ENCODE data around the gene RERE. TPM values are rescaled to one million over a fixed set of nuclear protein-coding genes. Genes with fewer than 3 reads are reported as not detected.

Gene RERE
- total and polyA plus RNA-seq, 2 experiments from 2014 or later = 148 to 170 TPM

GRCh38 chr1:8465692-8466091, 351.7 kb downstream of the RERE start:
- DNase-seq (ENCODE audit: low spot score) (no peak), ATAC-seq (peak; percentile 19)
- H3K4me1 Mint-ChIP-seq = peaks cover 62% of the 10 kb centered on the region
- Histone ChIP-seq H2AFZ (no peak overlapping the region), H3K79me2 (replicated peaks; ENCODE audit: insufficient read depth) (peaks cover 29% of the 10 kb centered on the region; the same call in 1 of the 2 replicates), H4K20me1 (replicated peaks; ENCODE audit: insufficient read depth) (no peaks in the 10 kb centered on the region), H3K4me2 (no peak overlapping the region), H3F3A (replicated peaks; ENCODE audit: low read depth) (no peaks in the 10 kb centered on the region; the same call in 1 of the 2 replicates), H3K27me3 (ENCODE audit: insufficient read depth) (no peaks in the 10 kb centered on the region), H3K4me3 (no peak overlapping the region), H3K4me1 (ENCODE audit: insufficient read depth) (peaks cover 56% of the 10 kb centered on the region), H3K9me2 (ENCODE audit: insufficient read depth) (no peaks in the 10 kb centered on the region), H3K36me3 (ENCODE audit: insufficient read depth) (no peaks in the 10 kb centered on the region), H3K27ac (ENCODE audit: low read depth) (peak overlapping the region; percentile 79)
- H3K27ac Mint-ChIP-seq = peak overlapping the region; percentile 63
- TF ChIP-seq, protein P1, sequence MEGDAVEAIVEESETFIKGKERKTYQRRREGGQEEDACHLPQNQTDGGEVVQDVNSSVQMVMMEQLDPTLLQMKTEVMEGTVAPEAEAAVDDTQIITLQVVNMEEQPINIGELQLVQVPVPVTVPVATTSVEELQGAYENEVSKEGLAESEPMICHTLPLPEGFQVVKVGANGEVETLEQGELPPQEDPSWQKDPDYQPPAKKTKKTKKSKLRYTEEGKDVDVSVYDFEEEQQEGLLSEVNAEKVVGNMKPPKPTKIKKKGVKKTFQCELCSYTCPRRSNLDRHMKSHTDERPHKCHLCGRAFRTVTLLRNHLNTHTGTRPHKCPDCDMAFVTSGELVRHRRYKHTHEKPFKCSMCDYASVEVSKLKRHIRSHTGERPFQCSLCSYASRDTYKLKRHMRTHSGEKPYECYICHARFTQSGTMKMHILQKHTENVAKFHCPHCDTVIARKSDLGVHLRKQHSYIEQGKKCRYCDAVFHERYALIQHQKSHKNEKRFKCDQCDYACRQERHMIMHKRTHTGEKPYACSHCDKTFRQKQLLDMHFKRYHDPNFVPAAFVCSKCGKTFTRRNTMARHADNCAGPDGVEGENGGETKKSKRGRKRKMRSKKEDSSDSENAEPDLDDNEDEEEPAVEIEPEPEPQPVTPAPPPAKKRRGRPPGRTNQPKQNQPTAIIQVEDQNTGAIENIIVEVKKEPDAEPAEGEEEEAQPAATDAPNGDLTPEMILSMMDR (conservative IDR thresholded peaks at IDR 0.05; ENCODE audit: low read depth in 2 of 2) = no peak
- TF ChIP-seq EZH2 (IDR thresholded peaks at IDR 0.05; ENCODE audit: low read depth, unreplicated experiment) = no peak
- H3K4me3 Mint-ChIP-seq = no peak overlapping the region
- peaks cover 6% of the 10 kb centered on the region; the same call in 2 of the 3 replicates for H3K36me3 Mint-ChIP-seq (ENCODE audit: low read depth)
- peaks cover 6% of the 10 kb centered on the region for H3K27me3 Mint-ChIP-seq (ENCODE audit: insufficient read depth, low read depth, poor library complexity)
- no peaks in the 10 kb centered on the region for H3K9me3 Mint-ChIP-seq

DNA sequence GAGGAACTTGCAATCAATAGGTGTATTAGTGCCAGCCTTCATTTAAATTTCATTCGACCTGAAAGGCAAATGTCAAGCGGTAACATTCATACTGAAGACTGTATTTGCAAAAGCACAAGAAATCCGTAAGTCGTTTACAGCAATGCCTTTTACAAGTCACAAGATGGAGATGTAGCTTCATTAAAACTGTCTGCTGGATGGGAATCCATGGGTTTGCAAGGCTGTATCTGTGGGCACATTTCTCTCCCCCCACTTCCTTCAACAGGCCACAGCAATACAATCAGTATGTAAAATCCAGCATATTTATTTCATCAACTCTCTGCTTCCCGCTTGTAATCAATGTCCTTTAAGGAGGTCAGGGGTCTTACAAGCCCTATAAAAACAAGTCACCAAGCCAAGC, 352.4 kb downstream of the RERE start:
- peak overlapping the region; percentile 29; the same call in 1 of the 2 replicates for H3K27ac Mint-ChIP-seq

More for the DNA sequence above, 352.4 kb downstream of the RERE start:
- DNase-seq (ENCODE audit: low spot score) (no peak), ATAC-seq (no peak)
- Histone ChIP-seq H3K9me2 (ENCODE audit: insufficient read depth) (no peaks in the 10 kb centered on the region), H3K4me3 (no peak overlapping the region), H3K27me3 (ENCODE audit: insufficient read depth) (no peaks in the 10 kb centered on the region), H3K27ac (ENCODE audit: low read depth) (peak overlapping the region; percentile 90; the same call in 1 of the 2 replicates), H3K79me2 (replicated peaks; ENCODE audit: insufficient read depth) (peaks cover 26% of the 10 kb centered on the region; the same call in 1 of the 2 replicates), H3F3A (replicated peaks; ENCODE audit: low read depth) (no peaks in the 10 kb centered on the region; the same call in 1 of the 2 replicates), H3K36me3 (ENCODE audit: insufficient read depth) (no peaks in the 10 kb centered on the region), H4K20me1 (replicated peaks; ENCODE audit: insufficient read depth) (no peaks in the 10 kb centered on the region), H3K4me2 (peak overlapping the region; percentile 49), H3K4me1 (ENCODE audit: insufficient read depth) (peaks cover 56% of the 10 kb centered on the region), H2AFZ (no peak overlapping the region)
- H3K36me3 Mint-ChIP-seq (ENCODE audit: low read depth) = peaks cover 6% of the 10 kb centered on the region; the same call in 2 of the 3 replicates
- no peak overlapping the region; the same call in 2 of the 3 replicates for H3K4me3 Mint-ChIP-seq
- peaks cover 6% of the 10 kb centered on the region for H3K27me3 Mint-ChIP-seq (ENCODE audit: insufficient read depth, low read depth, poor library complexity)
- H3K4me1 Mint-ChIP-seq = peaks cover 66% of the 10 kb centered on the region
- TF ChIP-seq ZNF331 (CRISPR knock-in tag; IDR thresholded peaks at IDR 0.05; ENCODE audit: low read depth) = no peak
- TF ChIP-seq, protein P2, sequence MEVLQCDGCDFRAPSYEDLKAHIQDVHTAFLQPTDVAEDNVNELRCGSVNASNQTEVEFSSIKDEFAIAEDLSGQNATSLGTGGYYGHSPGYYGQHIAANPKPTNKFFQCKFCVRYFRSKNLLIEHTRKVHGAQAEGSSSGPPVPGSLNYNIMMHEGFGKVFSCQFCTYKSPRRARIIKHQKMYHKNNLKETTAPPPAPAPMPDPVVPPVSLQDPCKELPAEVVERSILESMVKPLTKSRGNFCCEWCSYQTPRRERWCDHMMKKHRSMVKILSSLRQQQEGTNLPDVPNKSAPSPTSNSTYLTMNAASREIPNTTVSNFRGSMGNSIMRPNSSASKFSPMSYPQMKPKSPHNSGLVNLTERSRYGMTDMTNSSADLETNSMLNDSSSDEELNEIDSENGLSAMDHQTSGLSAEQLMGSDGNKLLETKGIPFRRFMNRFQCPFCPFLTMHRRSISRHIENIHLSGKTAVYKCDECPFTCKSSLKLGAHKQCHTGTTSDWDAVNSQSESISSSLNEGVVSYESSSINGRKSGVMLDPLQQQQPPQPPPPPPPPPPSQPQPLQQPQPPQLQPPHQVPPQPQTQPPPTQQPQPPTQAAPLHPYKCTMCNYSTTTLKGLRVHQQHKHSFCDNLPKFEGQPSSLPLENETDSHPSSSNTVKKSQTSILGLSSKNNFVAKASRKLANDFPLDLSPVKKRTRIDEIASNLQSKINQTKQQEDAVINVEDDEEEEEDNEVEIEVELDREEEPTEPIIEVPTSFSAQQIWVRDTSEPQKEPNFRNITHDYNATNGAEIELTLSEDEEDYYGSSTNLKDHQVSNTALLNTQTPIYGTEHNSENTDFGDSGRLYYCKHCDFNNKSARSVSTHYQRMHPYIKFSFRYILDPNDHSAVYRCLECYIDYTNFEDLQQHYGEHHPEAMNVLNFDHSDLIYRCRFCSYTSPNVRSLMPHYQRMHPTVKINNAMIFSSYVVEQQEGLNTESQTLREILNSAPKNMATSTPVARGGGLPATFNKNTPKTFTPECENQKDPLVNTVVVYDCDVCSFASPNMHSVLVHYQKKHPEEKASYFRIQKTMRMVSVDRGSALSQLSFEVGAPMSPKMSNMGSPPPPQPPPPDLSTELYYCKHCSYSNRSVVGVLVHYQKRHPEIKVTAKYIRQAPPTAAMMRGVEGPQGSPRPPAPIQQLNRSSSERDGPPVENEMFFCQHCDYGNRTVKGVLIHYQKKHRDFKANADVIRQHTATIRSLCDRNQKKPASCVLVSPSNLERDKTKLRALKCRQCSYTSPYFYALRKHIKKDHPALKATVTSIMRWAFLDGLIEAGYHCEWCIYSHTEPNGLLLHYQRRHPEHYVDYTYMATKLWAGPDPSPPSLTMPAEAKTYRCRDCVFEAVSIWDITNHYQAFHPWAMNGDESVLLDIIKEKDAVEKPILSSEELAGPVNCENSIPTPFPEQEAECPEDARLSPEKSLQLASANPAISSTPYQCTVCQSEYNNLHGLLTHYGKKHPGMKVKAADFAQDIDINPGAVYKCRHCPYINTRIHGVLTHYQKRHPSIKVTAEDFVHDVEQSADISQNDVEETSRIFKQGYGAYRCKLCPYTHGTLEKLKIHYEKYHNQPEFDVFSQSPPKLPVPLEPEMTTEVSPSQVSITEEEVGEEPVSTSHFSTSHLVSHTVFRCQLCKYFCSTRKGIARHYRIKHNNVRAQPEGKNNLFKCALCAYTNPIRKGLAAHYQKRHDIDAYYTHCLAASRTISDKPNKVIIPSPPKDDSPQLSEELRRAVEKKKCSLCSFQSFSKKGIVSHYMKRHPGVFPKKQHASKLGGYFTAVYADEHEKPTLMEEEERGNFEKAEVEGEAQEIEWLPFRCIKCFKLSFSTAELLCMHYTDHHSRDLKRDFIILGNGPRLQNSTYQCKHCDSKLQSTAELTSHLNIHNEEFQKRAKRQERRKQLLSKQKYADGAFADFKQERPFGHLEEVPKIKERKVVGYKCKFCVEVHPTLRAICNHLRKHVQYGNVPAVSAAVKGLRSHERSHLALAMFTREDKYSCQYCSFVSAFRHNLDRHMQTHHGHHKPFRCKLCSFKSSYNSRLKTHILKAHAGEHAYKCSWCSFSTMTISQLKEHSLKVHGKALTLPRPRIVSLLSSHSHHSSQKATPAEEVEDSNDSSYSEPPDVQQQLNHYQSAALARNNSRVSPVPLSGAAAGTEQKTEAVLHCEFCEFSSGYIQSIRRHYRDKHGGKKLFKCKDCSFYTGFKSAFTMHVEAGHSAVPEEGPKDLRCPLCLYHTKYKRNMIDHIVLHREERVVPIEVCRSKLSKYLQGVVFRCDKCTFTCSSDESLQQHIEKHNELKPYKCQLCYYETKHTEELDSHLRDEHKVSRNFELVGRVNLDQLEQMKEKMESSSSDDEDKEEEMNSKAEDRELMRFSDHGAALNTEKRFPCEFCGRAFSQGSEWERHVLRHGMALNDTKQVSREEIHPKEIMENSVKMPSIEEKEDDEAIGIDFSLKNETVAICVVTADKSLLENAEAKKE (CRISPR knock-in tag; IDR thresholded peaks at IDR 0.05) = no peak
- TF ChIP-seq, protein P1 (conservative IDR thresholded peaks at IDR 0.05; ENCODE audit: low read depth in 2 of 2) = peak in 1 of 2 experiments; percentile 43; a peak in 3 of 4 replicates
- H3K9me3 Mint-ChIP-seq = no peaks in the 10 kb centered on the region
